ENCODE data around the gene CYP27A1.
A peak's percentile ranks its signal among the peaks of the same experiment; 100 is the strongest.

CYP27A1 gene

DNA sequence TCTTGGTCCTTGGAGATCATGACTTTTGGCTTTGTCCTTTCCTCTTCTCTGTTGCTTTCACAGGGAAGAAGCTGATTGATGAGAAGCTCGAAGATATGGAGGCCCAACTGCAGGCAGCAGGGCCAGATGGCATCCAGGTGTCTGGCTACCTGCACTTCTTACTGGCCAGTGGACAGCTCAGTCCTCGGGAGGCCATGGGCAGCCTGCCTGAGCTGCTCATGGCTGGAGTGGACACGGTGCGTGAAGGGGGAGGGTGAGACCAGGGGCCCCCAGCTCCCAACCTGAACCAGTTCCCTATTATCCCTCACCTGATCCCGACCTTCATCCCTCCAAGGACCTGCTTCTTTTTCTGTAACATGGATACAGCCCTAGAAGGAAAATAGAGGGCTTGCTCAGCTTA lies 30.9 kb downstream of the CYP27A1 start:
- DNase-seq: no peak

DNA sequence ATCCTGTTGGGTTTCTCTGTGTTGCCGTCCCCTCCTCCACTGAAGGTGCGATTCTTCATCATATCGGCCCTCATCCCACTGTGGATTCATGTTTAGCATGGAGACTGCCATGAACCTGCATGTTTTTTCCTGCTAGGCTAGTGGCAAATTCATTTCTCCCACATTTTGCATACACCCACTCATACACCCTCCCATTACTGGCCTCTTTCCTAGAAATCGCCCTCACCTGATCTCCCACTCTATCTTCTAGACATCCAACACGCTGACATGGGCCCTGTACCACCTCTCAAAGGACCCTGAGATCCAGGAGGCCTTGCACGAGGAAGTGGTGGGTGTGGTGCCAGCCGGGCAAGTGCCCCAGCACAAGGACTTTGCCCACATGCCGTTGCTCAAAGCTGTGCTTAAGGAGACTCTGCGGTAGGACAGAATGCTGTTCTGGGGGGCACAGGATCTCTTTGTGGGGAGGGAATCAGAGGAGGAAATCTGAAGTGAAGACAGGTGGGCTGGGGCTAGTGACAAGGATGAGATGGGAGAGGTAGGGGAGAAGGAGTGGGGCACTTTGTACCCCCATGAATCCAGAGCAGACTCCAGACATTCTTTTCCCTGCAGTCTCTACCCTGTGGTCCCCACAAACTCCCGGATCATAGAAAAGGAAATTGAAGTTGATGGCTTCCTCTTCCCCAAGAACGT lies 32.0 kb downstream of the CYP27A1 start:
- DNase-seq: no peak

DNA sequence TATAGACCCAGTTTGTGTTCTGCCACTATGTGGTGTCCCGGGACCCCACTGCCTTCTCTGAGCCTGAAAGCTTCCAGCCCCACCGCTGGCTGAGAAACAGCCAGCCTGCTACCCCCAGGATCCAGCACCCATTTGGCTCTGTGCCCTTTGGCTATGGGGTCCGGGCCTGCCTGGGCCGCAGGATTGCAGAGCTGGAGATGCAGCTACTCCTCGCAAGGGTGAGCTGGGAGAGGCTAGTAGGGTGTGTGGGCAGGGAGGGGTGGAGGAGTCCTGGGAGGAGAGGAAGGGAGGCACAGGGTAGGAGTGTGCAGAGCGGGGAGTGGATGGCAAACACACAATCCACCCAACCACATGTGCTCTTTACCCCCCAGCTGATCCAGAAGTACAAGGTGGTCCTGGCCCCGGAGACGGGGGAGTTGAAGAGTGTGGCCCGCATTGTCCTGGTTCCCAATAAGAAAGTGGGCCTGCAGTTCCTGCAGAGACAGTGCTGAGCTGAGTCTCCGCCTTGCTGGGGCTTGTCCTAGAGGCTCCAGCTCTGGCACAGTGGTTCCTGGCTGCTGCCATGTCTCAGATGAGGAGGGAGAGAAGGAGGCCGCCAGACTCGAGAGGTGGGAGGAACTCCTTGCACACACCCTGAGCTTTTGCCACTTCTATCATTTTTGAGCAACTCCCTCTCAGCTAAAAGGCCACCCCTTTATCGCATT lies 32.7 kb downstream of the CYP27A1 start:
- DNase-seq: no peak

DNA sequence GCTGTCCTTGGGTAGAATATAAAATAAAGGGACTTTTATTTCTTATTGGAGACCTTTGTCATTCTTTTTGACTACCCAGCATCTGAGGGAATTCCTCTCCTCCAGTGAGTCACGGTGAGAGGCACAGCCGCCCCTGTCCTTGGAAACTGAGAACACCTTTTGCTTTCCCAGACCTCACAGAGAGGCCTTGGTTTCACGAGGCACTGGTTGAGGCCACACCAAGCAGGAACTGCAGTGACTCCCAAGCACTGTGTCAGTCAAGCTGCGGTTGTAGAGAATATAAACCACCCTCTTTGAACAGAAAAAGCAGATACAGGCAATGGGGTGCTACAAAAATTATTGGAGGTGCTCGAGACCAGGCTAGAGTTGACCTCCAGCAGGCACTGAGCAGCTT lies 33.3 kb downstream of the CYP27A1 start:
- DNase-seq: no peak

DNA sequence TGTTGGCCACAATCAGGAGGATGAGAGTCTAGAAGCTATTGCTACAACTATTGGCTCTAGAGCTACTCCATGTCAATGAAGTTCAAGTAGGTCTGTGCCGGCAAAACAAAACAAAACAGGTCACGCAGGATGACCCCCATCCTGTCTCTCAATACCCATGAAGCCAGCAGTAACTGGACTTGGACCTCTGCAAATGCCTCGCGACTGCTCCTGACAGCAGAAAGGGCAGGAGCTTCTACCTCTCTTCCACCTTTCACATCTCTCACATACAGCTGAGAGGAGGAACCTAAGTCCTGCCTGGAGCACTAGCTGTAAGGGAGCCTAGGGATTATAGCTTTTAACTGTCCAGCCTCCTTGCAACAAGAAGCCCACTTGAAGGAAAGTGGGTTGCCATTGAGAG lies 33.7 kb downstream of the CYP27A1 start:
- DNase-seq: no peak

DNA sequence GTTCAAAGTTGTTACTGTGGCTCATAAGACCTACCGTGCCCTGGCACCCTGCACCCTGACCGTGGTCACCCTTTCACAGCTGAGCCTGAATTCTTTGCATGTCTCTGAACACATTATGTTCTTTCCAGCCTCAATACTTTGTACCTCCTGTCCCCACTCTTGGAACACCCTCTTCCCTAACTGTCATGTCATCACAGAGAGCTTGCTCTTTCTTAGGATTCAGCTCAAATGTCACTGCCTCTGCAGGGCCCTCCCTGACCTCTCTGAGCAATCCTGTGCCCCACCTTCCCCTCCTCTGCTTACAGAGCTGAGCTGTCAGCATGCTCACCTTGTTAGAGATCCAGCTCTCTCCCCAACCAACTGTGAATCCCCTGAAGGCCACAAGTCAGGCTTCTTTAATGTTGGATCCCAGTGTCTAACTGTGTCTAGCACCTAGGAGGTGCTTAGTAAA lies 34.6 kb downstream of the CYP27A1 start:
- no peak for DNase-seq

DNA sequence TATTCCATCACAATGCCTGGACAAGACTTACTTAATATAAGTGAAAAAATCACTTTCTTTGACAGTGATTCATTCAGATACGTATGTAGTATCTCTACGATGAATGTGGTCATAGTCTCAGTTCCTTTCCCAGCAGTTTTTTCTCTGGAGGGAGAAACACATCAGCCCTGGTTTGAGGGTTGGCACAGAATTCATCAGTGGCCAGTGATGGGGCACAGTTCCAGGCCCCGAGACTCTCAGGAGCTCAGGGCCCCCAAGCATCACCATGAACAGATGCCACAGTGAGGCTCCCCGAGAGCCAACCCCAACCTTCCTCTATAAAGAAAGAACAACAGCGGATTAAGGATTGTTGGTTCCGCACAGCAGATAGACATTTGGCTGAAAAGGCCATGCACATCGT lies 37.1 kb downstream of the CYP27A1 start:
- no peak for DNase-seq

DNA sequence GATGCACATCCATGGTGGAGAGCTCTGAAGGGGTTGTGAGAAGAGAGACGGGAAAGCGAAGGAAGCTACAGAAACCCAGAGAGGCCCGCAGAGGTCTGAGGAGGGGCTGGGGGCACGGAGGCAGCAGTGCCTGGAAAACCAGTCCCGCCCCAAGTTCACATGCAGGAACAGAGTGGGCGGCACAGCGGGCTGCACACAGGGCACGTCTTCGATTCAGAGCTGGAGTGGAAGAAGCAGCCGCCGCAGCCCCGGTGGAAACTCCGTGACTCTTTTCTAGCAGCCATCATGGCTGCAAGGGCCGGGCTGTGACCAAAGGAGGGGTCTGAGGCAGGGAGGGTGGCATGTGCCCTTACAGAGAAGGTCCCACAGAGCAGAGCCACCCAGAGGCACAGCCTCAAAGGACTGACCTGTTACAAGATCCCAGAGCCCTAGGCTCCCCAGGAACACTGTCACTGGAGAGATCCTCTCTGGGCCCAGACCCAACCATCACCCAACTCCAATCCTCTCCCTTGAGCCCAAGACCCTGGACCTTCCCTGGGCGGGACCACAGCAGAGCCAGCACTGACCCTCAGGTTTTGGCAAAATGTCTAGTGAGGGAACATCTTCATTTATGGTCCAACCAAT lies 38.9 kb downstream of the CYP27A1 start:
- DNase-seq: no peak

DNA sequence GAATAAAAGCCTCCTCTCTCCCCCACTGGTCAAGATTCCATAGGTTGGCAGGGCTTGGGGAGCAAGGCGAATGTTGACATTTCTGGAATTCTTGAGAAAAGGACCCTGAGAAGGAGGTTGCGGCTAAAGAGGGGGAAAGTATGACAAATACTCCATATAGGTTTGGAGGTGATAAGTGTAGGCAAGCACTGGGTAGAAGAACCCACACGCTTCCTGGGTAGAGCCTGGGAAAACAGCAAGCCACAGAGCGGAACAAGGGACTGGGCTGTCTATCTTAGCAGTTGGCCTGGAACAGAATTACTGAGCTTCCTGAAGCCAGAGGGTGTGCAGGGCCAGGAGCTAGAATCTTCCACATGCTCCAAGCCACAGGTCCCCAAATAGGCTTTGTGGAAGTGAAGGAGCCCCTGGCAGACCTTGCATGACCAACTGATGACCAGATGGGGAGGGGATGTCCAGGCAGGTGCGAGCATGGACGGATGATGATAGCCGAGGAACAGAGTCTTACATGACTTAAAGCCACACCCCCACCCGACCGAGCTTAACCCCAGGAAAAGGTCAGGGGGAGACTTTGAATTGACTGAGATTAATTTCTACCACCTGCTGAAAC lies 39.8 kb downstream of the CYP27A1 start:
- no peak for DNase-seq

DNA sequence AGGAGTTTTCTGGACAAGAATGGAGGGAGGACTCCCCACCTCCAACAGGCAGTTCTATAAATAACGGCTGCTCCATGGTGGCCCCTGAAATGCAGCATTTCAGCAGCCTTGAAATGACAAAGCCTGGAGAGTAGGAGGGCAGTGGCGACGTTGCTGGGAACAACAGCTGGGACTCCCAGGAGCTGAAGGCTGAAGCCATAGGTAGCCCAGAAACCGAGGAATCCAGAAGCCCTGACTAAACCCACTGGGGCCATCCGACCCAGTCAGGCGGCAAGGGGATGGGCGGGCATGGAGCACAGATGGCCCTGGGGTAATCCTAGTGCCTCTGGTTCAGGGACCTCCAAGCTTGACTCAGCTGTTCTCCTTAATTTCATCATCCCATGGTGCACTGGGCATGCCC lies 40.7 kb downstream of the CYP27A1 start:
- DNase-seq: no peak

DNA sequence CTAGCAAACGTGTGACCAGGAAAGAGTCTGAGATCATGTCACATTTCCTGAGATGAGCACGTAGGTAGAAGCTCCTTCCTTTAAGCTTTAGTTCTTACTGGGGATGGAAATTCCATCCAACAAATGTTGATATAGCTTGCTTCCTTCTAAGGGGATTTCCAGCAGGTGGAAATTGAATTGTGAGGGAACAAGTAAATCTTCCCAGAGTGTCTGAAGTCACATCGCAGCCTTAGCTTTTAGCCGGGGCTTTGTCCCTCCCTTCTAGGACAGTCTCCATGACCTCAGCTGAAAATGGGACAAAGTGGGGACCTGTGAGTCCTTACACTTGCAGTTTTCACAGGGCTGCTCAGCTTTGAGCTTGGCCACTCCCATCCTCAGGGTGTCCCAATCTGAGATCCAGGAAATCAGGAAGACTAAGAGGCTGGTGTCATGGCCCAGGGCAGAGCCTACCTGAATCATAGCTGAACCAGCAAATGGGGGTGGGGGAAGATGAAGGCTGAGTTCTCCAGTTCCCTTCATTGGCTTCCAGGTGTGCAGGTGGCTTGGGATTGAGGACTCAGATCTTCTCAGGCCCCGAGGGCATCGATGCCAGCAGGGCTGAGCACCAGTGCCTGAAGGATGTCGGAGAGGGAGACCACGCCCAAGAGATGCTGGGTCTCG lies 41.4 kb downstream of the CYP27A1 start:
- DNase-seq: no peak

DNA sequence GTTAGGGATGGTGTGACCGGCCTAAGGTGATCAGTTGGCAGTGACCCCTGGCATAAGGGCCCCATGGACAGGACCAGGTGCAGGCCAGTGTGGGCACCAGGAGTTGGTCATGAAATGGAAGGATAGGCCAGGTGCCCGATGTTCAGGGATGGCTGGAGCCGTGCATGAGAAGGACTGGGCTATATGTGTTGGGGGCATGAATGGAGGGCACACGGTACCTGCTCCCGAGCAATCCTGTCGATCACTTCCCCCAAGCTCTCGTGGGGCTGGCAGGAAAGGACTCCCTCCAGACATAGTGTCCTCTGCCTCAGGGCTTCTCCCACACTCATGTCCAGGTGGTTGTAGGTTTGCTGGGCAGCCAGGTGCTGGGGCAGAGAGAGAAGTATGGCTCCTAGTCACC lies 42.1 kb downstream of the CYP27A1 start:
- no peak for DNase-seq

DNA sequence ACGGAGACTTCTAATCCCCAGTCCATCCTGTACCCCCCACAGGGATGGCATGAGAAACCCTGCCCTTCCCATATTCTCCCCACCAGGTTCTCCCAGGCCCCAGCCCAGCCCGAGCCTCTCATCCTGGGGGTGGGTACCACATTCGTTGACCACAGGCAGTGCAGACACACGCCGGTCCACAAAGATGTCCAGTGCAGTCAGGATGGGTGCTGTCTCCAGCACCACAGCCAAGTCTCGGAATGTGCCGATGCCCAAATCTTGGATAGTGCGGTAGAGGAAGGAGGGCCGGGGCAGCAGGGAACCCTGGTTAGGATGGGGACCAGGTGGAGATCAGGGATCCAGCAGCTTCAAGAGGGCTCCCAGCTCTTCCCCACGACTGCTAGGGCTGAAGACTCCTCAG lies 44.8 kb downstream of the CYP27A1 start:
- no peak for DNase-seq

DNA sequence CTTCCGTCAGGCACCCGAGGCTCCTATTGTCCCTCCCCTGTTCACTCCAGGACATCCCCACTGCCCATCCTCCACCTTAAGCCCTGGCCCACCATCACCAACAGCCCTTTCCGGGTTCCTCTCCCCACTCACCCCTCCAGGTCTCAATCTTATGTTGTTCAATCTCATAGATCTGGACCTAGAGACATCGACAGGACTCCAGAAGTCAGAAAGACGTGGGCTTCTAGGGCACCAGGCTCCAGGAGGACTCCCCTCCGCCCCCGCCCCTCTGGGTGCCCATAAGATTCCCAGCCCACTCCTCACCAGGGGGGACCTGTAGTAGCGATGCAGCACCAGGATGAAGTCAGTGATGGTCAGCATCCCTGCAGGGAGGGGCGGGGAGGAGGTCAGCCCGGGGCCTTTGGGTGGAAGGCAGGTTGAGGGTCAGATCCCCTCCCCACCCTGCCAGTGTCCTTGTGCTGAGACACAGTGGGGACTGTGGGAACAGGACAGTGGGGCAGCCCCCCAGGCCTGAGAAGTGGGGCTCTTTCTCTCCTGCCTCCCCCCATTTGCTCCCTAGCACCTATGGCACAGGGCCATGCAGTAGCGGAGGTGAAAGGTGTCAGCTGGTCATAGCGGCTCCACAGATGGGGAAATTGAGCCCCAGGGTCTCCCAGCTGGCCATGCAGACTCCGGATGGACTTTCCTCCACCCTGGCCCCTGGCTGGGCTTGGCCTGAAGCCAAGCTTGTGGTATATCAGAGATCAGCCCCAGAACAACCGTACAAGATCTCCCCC lies 45.9 kb downstream of the CYP27A1 start:
- DNase-seq: no peak

DNA sequence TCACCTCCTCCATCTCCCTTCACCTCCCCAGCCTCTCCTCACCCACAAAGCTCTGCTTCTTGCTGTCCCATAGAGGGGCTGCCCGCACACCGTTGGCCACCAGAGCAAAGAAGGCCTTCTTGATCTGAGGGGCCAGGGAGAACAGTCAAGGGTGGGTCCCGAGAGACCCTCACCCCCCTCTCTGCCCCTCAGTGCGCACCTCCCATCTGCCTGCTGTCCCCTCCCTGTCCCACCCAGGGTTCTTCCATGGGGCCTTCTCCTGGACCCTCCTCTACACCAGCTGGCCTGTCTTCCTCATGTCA lies 46.5 kb downstream of the CYP27A1 start:
- DNase-seq: no peak

DNA sequence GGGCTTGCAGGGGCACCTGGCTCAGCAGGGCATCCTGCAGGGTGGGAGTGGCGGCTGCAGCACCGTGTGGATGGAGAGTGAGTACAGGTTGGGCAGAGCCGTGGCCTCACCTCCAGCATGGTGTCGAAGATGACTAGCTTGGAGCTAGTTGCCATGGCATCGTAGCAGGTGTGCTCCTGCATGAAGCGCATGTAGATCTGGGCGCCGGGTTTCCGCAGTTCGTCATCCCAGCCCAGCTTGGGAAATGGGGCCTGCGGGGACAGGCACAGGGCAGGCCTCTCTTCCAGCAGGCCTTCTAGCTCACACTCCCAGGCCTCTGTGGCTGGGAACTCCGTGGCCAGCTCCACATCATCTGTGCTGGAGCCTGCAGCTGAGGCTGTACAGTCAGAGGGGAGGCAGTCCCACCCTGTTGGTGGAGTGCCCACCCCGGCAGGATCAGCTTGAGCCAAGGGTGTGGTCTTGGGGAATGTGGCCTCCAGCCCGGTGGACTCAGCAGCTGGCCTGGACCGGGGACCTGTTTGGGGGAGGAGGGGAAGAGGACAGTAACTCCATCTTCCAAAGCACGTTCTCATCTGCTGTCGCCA lies 48.0 kb downstream of the CYP27A1 start:
- DNase-seq: peak; percentile 39 to 67

DNA sequence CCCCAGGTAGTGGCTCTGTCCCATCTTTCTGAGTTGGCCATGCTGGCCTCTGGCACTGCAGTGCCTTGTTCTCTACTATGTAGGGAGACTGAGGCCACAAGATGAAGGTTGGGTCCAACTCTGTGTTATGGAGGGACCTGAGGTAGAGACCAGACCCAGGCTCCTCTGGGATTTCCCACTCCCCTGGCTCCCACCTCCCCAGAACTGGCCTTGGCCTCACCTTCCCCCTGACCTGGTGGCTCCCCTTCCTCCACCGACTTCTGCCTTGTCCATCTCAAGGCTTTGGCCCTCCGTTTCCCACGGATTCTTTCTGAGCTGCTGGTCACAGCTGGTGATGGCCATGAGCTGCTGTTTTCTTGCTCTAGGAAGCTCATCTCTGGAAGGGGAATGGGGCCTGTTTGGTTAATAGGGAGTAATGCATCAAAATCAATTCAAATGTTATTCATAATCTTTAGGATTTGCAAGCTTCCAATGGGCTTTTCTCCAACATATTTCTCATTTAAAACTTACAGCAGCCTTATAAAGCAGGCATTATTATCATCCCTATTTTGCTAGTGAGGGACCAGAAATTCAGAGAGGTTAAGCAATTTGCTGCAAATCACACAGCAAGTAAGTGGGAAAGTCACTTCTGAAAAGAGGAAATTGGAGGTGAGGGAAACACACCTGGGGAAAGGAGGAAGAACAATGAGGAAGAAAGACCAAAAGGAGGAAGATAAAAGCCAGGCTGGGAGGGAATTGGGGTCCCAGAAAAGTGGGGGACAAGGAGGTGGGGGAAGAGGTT lies 48.8 kb downstream of the CYP27A1 start:
- no peak for DNase-seq

DNA sequence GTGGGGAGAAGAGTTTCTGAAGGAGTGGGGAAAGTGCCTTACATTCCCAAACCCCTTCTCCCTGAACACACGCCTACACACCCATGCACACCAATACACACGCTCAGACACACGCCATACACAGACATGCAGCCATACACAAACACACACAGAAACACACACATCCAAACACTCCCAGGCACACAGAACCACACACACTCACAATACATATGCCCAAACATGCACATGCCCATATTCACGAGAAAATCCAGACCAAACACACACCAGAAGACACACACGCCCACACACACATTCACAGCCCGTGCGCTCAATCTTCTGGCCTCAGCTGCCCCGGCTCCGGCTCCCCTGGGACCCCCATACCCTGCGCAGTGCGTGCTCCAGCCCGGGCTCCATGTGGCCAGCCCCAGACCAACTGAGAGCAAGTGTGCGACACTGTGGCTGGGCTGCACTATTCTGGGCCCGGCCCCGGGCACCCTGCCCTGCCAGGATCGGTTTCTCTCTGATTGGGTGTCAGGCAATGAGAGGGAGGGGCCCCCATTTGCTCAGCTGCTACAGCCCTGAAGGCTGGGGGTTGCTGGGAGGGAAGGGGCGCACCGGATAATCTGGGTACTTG lies 49.5 kb downstream of the CYP27A1 start, which contains the start of gene PRKAG3:
PRKAG3 (minus strand) TSS at position 426 of the 613 bp plus-strand sequence.
- no peak for DNase-seq

DNA sequence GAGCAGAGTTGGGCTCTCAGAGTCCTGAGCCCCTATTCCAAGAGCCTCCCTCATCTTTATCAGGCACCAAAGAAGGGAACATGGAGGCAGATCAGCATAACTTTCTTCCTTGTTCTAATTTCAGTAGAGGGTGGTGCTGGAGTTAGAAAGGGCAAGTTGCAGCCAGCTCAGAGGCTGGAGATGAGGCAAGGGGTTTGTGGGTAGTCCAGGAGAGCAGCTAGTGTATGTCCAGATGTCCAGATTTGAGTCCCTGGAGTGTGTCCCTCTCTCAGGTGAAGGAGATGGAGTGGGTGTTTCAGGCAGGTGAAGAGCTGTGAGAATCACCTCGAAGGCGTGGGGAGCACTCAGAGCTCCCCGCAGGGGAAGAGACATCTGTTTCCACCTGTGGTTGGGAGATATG lies 50.1 kb downstream of the CYP27A1 start:
- no peak for DNase-seq

DNA sequence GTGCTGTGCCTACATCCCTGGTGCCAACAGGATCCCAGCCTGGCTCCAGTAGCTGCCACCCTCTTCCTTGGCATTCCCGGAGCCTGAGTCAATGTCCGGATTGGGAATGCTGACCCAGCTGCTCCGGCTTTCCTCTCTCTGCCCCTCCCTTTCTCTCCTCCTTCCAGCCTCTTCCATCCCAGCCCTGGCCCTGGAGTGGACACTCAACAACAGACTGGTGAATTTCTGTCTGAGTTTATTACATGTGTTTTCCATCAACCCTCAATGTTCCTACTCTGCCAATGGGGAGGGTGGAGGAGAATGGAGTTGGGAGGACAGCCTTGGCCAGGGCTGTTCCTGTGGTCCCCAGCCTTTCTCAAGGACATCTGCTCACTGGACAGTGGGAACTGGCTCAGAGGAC lies 50.6 kb downstream of the CYP27A1 start:
- no peak for DNase-seq

DNA sequence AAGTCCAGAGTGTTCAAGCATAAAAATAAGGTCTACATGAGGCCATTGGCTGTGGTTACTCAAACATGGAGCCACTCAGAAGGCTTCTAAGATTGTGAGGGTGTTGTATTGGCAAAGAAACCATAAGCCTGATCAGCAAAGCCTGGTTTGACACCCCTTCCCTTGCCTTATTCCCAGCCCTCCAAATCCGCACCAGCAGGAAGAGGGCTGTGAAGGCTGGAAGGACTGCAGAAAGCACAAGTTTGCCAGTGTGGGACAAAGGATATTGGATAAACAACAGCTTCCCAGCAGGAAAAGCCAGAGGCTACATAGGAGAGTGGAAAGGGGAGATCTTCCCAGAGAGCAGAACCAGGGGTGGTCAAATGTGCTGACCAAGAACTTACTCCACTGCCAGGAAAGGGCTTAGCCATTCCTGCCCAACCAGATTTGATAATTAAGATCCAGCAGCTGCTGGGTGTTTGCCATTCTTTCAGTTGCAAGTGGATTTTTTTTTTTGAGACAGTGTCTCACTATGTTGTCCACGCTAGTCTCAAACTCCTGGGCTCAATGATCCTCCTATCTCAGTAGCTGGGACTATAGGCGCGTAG lies 51.2 kb downstream of the CYP27A1 start:
- no peak for DNase-seq

Measured in NCI-H526 (cell line).